Endothelial cell of umbilical vein (primary cell): ENCODE measurements around the gene TNRC6B. TPM values are rescaled to one million over a fixed set of nuclear protein-coding genes. Genes with fewer than 3 reads are reported as not detected.

Experiments
- BruUV-seq: library from RNA; stranded (reverse); fragments of 400-500 nt; replicated peaks from 2 replicates; lab custom pipeline; 2021; lab: Mats Ljungman, UMichigan
- CTCF ChIA-PET: fragments of 300-600, 350-600 bp; sonication (Branson Sonifier 250); formaldehyde crosslinking; loops from one replicate; lab custom pipeline; 2021; ENCODE audit warnings: antibody characterized with exemption, inconsistent platforms; lab: Charles Lee
- POLR2A ChIA-PET: fragments of 300-600, 350-600 bp; sonication (Branson Sonifier 250); formaldehyde crosslinking; loops from one replicate; lab custom pipeline; 2021; ENCODE audit warnings: antibody characterized with exemption, inconsistent platforms; lab: Charles Lee
- DNase-seq: peaks from one replicate; pipeline ENCODE4 v3.0.0-alpha.2; 2011; ENCODE audit warnings: low read depth, low spot score
- FAIRE-seq: peaks from 2 replicates; lab custom pipeline; 2011; peaks lifted over from hg19 to GRCh38; lab: Jason Lieb, UNC
- H2AFZ ChIP-seq: 2 replicates; pipeline ENCODE4 v1.6.0; 2012; ENCODE audit warnings: low read depth, low read length, control low read depth, inconsistent platforms
- H3K27ac ChIP-seq: 2 replicates; pipeline ENCODE4 v1.5.1; 2011; ENCODE audit warnings: low read depth, mild to moderate bottlenecking, control low read depth, low read length, moderate library complexity; ENCODE audit not compliant: insufficient read depth
- H3K27me3 ChIP-seq, 2 experiments: 2 replicates each; pipeline versions ENCODE4 v1.6.0 to v1.6.1; 2011; ENCODE audit warnings: low read length in 2 of 2, mixed read lengths in 1 of 2; ENCODE audit not compliant: control insufficient read depth in 2 of 2, insufficient read depth in 2 of 2
- H3K36me3 ChIP-seq, 2 experiments: 2 replicates in 1 of 2; 3 replicates in 1 of 2; pipeline ENCODE4 v1.5.1; 2011; ENCODE audit warnings: low read length in 2 of 2, mild to moderate bottlenecking in 1 of 2, moderate library complexity in 1 of 2; ENCODE audit not compliant: control insufficient read depth in 2 of 2, insufficient read depth in 2 of 2; ENCODE audit errors: extremely low read depth in 1 of 2
- H3K4me1 ChIP-seq: 3 replicates; pipeline ENCODE4 v1.5.1; 2011; ENCODE audit warnings: mild to moderate bottlenecking, low read length; ENCODE audit not compliant: control insufficient read depth, insufficient read depth; ENCODE audit errors: extremely low read depth
- H3K4me2 ChIP-seq: 2 replicates; pipeline ENCODE4 v1.6.1; 2011; ENCODE audit warnings: low read length, control low read depth, mixed read lengths; ENCODE audit not compliant: insufficient read depth
- H3K4me3 ChIP-seq, 3 experiments: fragments of 200-600 bp in 1 of 3; sonication (generic), shearing (Covaris generic) in 1 of 3; replicated peaks in 1 of 3; 2 replicates each; pipeline ENCODE4 v1.5.1; 2011 to 2016; ENCODE audit warnings: control low read depth in 3 of 3, low read length in 3 of 3, mild to moderate bottlenecking in 2 of 3, inconsistent platforms in 1 of 3, low read depth in 1 of 3, moderate library complexity in 1 of 3; ENCODE audit not compliant: insufficient read depth in 1 of 3
- H3K79me2 ChIP-seq: 2 replicates; pipeline ENCODE4 v1.6.0; 2012; ENCODE audit warnings: low read length, inconsistent platforms; ENCODE audit not compliant: control insufficient read depth, insufficient read depth
- H3K9ac ChIP-seq: replicated peaks from 2 replicates; pipeline ENCODE3; 2011; ENCODE audit warnings: low read length, control low read depth; ENCODE audit not compliant: insufficient read depth; ENCODE audit errors: extremely low read depth
- H3K9me1 ChIP-seq: replicated peaks from 3 replicates; pipeline ENCODE4 v1.6.0; 2011; ENCODE audit warnings: mild to moderate bottlenecking, low read length; ENCODE audit not compliant: control insufficient read depth, insufficient read depth; ENCODE audit errors: extremely low read depth
- H3K9me3 ChIP-seq: replicated peaks from 2 replicates; pipeline ENCODE4 v1.5.1; 2012; ENCODE audit warnings: low read length, inconsistent platforms; ENCODE audit not compliant: control insufficient read depth, insufficient read depth
- H4K20me1 ChIP-seq: replicated peaks from 2 replicates; pipeline ENCODE3; 2011; ENCODE audit warnings: mild to moderate bottlenecking, low read length; ENCODE audit not compliant: control insufficient read depth, insufficient read depth; ENCODE audit errors: extremely low read depth
- CTCF ChIP-seq, 2 donors: IDR thresholded peaks; 1 replicate in 1 of 2; 2 replicates in 1 of 2; pipeline ENCODE4 v1.5.1; 2011; ENCODE audit warnings: low read length in 2 of 2, mild to moderate bottlenecking in 2 of 2, moderate library complexity in 2 of 2, control low read depth in 1 of 2, inconsistent platforms in 1 of 2, low read depth in 1 of 2; ENCODE audit not compliant: insufficient read depth in 1 of 2; ENCODE audit errors: extremely low read depth in 1 of 2
- EZH2 ChIP-seq: IDR thresholded peaks from 2 replicates; pipeline ENCODE4 v1.6.1; 2012; ENCODE audit warnings: borderline replicate concordance, low read depth, mild to moderate bottlenecking, moderate library complexity, low read length, inconsistent platforms; ENCODE audit not compliant: severe bottlenecking
- FOS ChIP-seq: IDR thresholded peaks from 2 replicates; pipeline ENCODE4 v1.6.1; 2011; ENCODE audit warnings: mild to moderate bottlenecking, low read length, moderate library complexity, borderline replicate concordance; ENCODE audit not compliant: insufficient read depth
- GATA2 ChIP-seq: IDR thresholded peaks from 2 replicates; pipeline ENCODE4 v1.7.0; 2011; ENCODE audit warnings: low read depth, mild to moderate bottlenecking, moderate library complexity, mixed read lengths, low read length; ENCODE audit not compliant: insufficient read length, insufficient read depth
- JUN ChIP-seq: IDR thresholded peaks from 2 replicates; pipeline ENCODE4 v1.6.1; 2011; ENCODE audit warnings: borderline replicate concordance, low read depth; ENCODE audit not compliant: insufficient read length, insufficient read depth
- MAX ChIP-seq: IDR thresholded peaks from 2 replicates; pipeline ENCODE4 v1.6.1; 2011; ENCODE audit not compliant: insufficient read depth, insufficient read length
- MYC ChIP-seq: IDR thresholded peaks from one replicate; pipeline ENCODE4 v1.6.1; 2011; ENCODE audit warnings: mild to moderate bottlenecking, low read depth, low read length
- POLR2A ChIP-seq: IDR thresholded peaks from 2 replicates; pipeline ENCODE4 v1.6.1; 2012; ENCODE audit warnings: low read depth, mild to moderate bottlenecking, control low read depth, low read length
- POLR2AphosphoS5 ChIP-seq: IDR thresholded peaks from 2 replicates; pipeline ENCODE4 v1.6.1; 2012; ENCODE audit warnings: low read depth, mild to moderate bottlenecking, control low read depth, low read length, moderate library complexity; ENCODE audit not compliant: insufficient read depth
- dilution Hi-C: fragments of 300-500 bp; cut with MboI; formaldehyde crosslinking; loops from one replicate; pipeline ENCODE4 v1.15.0; 2019; ENCODE audit warnings: low sequenced_read_pairs; ENCODE audit not compliant: extremely low pct_ligation_motif_present
- intact Hi-C: fragments of 100-400 bp; cut with micrococcal nuclease; formaldehyde crosslinking; loops from one replicate; pipeline ENCODE4 v1.10.0; 2022
- polyA plus RNA-seq, 4 experiments: library from polyadenylated mRNA; depleted of rRNA in 3 of 4; stranded (reverse) in 3 of 4; unstranded in 1 of 4; fragments of >200 nt; gene quantifications; 2 replicates each; pipeline versions ENCODE4 v1.2.1 to v1.2.3, GENCODE V29; 2011 to 2012; ENCODE audit warnings: missing spikeins in 1 of 4
- total RNA-seq: library from RNA; stranded (reverse); gene quantifications from 2 replicates; pipeline ENCODE4 v1.2.3, GENCODE V29; 2021

Gene TNRC6B
- total and polyA plus RNA-seq, 2 donors (not counting 3 experiments of a cell fraction or from before 2014, with no cell fraction given) = 10.6 to 37.2 TPM

- no peaks in the 10 kb centered on the region for H4K20me1 ChIP-seq
- TF ChIP-seq JUN = no peak
- TF ChIP-seq GATA2 = no peak
- no peak for TF ChIP-seq MYC
- no peak for TF ChIP-seq EZH2
- TF ChIP-seq MAX = no peak
- TF ChIP-seq POLR2A = no peak
- TF ChIP-seq FOS = no peak
- TF ChIP-seq CTCF (IDR thresholded peaks at IDR 0.05; ENCODE audit: extremely low read depth in 1 of 2, insufficient read depth in 1 of 2, low read depth in 1 of 2, low read length in 2 of 2) = no peak
- no peak for TF ChIP-seq POLR2AphosphoS5
- intact Hi-C loops (no loop called here), dilution Hi-C loops (no loop called here)
- DNase-seq (no peak), FAIRE-seq (no peak)
- no peaks in the 10 kb centered on the region for H3K9me1 ChIP-seq
- ChIA-PET POLR2A (no interaction called here), CTCF (interaction anchor here (0.8 to 1.4 kb wide), 4 partner anchors 12 to 132 kb away, joined by 3 to 4 read pairs (median 3); no protein-coding TSS in a partner anchor)
- no peak overlapping the region for H2AFZ ChIP-seq
- no peak overlapping the region for H3K9ac ChIP-seq
- H3K9me3 ChIP-seq = no peaks in the 10 kb centered on the region
- no peak overlapping the region for H3K4me2 ChIP-seq
- H3K36me3 ChIP-seq = no peaks in the 10 kb centered on the region
- peaks cover 6% of the 10 kb centered on the region for H3K4me1 ChIP-seq
- H3K27me3 ChIP-seq = no peaks in the 10 kb centered on the region
- no peaks in the 10 kb centered on the region for H3K79me2 ChIP-seq
- no peak overlapping the region for H3K4me3 ChIP-seq
- no peak overlapping the region for H3K27ac ChIP-seq
- no TSS peak for BruUV-seq
These were observed 20.3 kb upstream of the TNRC6B start for GRCh38 chr22:40157330-40157945.
